PC-9 (cell line): Measurements from ENCODE around the gene ITGB8.

Experiments
- EZH2 ChIP-seq: fragments of 200-600 bp; sonication (generic); IDR thresholded peaks from 2 replicates; pipeline ENCODE4 v1.8.0; 2017; ENCODE audit warnings: antibody characterized with exemption, low read depth
- TF ChIP-seq, protein P1 (sequence below): fragments of 200-600 bp; sonication (generic); conservative IDR thresholded peaks from 2 replicates; pipeline ENCODE4 v1.6.1; 2017; ENCODE audit warnings: mixed run types, antibody characterized with exemption, mild to moderate bottlenecking, moderate library complexity

DNA sequence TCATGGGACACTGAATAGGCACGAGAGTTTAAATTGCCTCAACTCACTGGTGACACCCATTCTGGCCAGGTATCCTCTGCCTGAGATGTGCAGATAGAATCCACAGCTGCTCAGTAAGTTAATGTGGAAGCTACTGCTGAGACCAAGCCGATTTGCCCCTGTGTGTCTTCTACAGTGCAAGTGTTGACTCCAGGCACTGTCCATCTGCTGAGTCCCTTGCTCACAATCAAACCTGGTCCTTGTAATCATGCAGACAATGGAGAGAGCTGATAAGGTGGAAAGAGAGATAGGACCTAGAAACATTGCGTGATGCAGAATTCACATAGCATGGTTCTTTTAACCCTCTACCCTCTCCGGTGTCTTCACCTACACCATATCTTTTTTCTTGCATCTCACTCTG, 101.4 kb downstream of the ITGB8 start:
- TF ChIP-seq, protein P1, sequence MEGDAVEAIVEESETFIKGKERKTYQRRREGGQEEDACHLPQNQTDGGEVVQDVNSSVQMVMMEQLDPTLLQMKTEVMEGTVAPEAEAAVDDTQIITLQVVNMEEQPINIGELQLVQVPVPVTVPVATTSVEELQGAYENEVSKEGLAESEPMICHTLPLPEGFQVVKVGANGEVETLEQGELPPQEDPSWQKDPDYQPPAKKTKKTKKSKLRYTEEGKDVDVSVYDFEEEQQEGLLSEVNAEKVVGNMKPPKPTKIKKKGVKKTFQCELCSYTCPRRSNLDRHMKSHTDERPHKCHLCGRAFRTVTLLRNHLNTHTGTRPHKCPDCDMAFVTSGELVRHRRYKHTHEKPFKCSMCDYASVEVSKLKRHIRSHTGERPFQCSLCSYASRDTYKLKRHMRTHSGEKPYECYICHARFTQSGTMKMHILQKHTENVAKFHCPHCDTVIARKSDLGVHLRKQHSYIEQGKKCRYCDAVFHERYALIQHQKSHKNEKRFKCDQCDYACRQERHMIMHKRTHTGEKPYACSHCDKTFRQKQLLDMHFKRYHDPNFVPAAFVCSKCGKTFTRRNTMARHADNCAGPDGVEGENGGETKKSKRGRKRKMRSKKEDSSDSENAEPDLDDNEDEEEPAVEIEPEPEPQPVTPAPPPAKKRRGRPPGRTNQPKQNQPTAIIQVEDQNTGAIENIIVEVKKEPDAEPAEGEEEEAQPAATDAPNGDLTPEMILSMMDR: no peak
- TF ChIP-seq EZH2: no peak
